H1 (cell line): ENCODE results near the gene VSIG10. TPM values are rescaled to one million over a fixed set of nuclear protein-coding genes. Genes with fewer than 3 reads are reported as not detected.
A peak's percentile ranks its signal among the peaks of the same experiment; 100 is the strongest.

ENCODE experiments used
- CTCF ChIA-PET: fragments of 300-600 bp; sonication (Branson Sonifier 250); formaldehyde crosslinking; loops from one replicate; lab custom pipeline; 2021; ENCODE audit not compliant: partially characterized antibody; lab: Charles Lee
- POLR2A ChIA-PET: fragments of 300-600 bp; sonication (Branson Sonifier 250); formaldehyde crosslinking; loops from one replicate; lab custom pipeline; 2021; ENCODE audit warnings: inconsistent platforms; ENCODE audit not compliant: partially characterized antibody; lab: Charles Lee
- DNase-seq, 2 experiments: peaks; one replicate each; pipeline versions ENCODE4 v3.0.0 to v3.0.0-alpha.2; 2010 to 2022; ENCODE audit warnings: low spot score in 2 of 2, low read depth in 1 of 2, mixed read lengths in 1 of 2
- FAIRE-seq: peaks from 2 replicates; lab custom pipeline; 2011; peaks lifted over from hg19 to GRCh38; lab: Jason Lieb, UNC
- H2AFZ ChIP-seq: 2 replicates; pipeline ENCODE4 v1.8.1; 2012; ENCODE audit warnings: low read length, inconsistent platforms
- H2AK5ac ChIP-seq: 2 replicates; pipeline ENCODE4 v1.6.1; 2013; ENCODE audit warnings: low read depth, low read length
- H2BK120ac ChIP-seq: replicated peaks from 2 replicates; pipeline ENCODE3; 2013; ENCODE audit warnings: low read depth, low read length, inconsistent platforms
- H2BK12ac ChIP-seq: 2 replicates; pipeline ENCODE4 v1.6.1; 2013; ENCODE audit warnings: low read depth, low read length
- H2BK15ac ChIP-seq: 2 replicates; pipeline ENCODE4 v1.6.1; 2013; ENCODE audit warnings: low read length
- H2BK20ac ChIP-seq: 2 replicates; pipeline ENCODE4 v1.6.1; 2013; ENCODE audit warnings: low read length
- H2BK5ac ChIP-seq: 2 replicates; pipeline ENCODE4 v1.6.1; 2013; ENCODE audit warnings: low read depth, low read length
- H3K14ac ChIP-seq: 2 replicates; pipeline ENCODE4 v1.6.1; 2013; ENCODE audit warnings: inconsistent platforms; ENCODE audit not compliant: insufficient read length
- H3K18ac ChIP-seq: 2 replicates; pipeline ENCODE4 v1.6.1; 2013; ENCODE audit warnings: low read length; ENCODE audit errors: extremely low read depth
- H3K23ac ChIP-seq: 2 replicates; pipeline ENCODE4 v1.6.1; 2013; ENCODE audit warnings: inconsistent platforms; ENCODE audit not compliant: insufficient read length
- H3K23me2 ChIP-seq: 2 replicates; pipeline ENCODE4 v1.6.1; 2013; ENCODE audit warnings: low read depth, low read length
- H3K27ac ChIP-seq: 2 replicates; pipeline ENCODE4 v1.6.1; 2011; ENCODE audit warnings: low read depth, low read length, inconsistent platforms
- H3K27me3 ChIP-seq, 4 experiments: replicated peaks in 1 of 4; 1 replicate in 1 of 4; 2 replicates in 3 of 4; pipeline versions ENCODE4 v1.6.1 to v1.8.1; 2011 to 2013; ENCODE audit warnings: low read length in 3 of 4, mild to moderate bottlenecking in 3 of 4, inconsistent platforms in 2 of 4, mixed read lengths in 2 of 4, moderate library complexity in 1 of 4; ENCODE audit not compliant: control insufficient read depth in 3 of 4, insufficient read depth in 3 of 4; ENCODE audit errors: extremely low read depth in 1 of 4
- H3K36me3 ChIP-seq, 4 experiments: 2 replicates each; pipeline versions ENCODE4 v1.6.1 to v1.8.1; 2011 to 2013; ENCODE audit warnings: mild to moderate bottlenecking in 4 of 4, low read length in 3 of 4, moderate library complexity in 2 of 4, control low read depth in 1 of 4, inconsistent platforms in 1 of 4; ENCODE audit not compliant: insufficient read depth in 4 of 4, control insufficient read depth in 2 of 4
- H3K4ac ChIP-seq: replicated peaks from 2 replicates; pipeline ENCODE3; 2013; ENCODE audit warnings: low read length, low read depth, mixed read lengths, inconsistent platforms; ENCODE audit not compliant: insufficient read length
- H3K4me1 ChIP-seq, 4 experiments: replicated peaks in 1 of 4; 1 replicate in 1 of 4; 2 replicates in 3 of 4; pipeline versions ENCODE4 v1.6.1 to v1.8.1; 2011 to 2013; ENCODE audit warnings: low read length in 3 of 4, inconsistent platforms in 2 of 4, mixed read lengths in 1 of 4; ENCODE audit not compliant: insufficient read depth in 4 of 4, control insufficient read depth in 3 of 4
- H3K4me2 ChIP-seq, 2 experiments: 2 replicates each; pipeline versions ENCODE4 v1.6.1 to v1.8.1; 2011 to 2013; ENCODE audit warnings: low read depth in 2 of 2, low read length in 2 of 2, control low read depth in 1 of 2, inconsistent platforms in 1 of 2, mild to moderate bottlenecking in 1 of 2; ENCODE audit not compliant: insufficient read depth in 1 of 2
- H3K4me3 ChIP-seq, 4 experiments: fragments of 200-600, 300-600 bp in 1 of 4; sonication (generic), shearing (Covaris generic), sonication (Bioruptor Twin) in 1 of 4; 2 replicates each; pipeline versions ENCODE4 v1.5.1 to v1.8.1; 2011 to 2016; ENCODE audit warnings: low read length in 4 of 4, low read depth in 3 of 4, control low read depth in 2 of 4, inconsistent platforms in 2 of 4, mild to moderate bottlenecking in 2 of 4, mixed read lengths in 1 of 4, moderate library complexity in 1 of 4; ENCODE audit not compliant: insufficient read depth in 2 of 4; ENCODE audit errors: extremely low read depth in 1 of 4
- H3K56ac ChIP-seq: replicated peaks from 2 replicates; pipeline ENCODE3; 2013; ENCODE audit warnings: low read depth, mild to moderate bottlenecking, mixed read lengths, low read length, inconsistent platforms; ENCODE audit not compliant: insufficient read length
- H3K79me1 ChIP-seq: 2 replicates; pipeline ENCODE4 v1.6.1; 2013; ENCODE audit warnings: low read depth, low read length, control low read depth
- H3K79me2 ChIP-seq, 2 experiments: 2 replicates each; pipeline versions ENCODE4 v1.6.1 to v1.8.1; 2012 to 2013; ENCODE audit warnings: low read length in 2 of 2, mild to moderate bottlenecking in 2 of 2, inconsistent platforms in 1 of 2; ENCODE audit not compliant: insufficient read depth in 2 of 2, control insufficient read depth in 1 of 2
- H3K9ac ChIP-seq, 4 experiments: replicated peaks in 1 of 4; 1 replicate in 1 of 4; 2 replicates in 3 of 4; pipeline versions ENCODE4 v1.6.1 to v1.8.1; 2011 to 2013; ENCODE audit warnings: low read depth in 3 of 4, low read length in 3 of 4, control low read depth in 2 of 4, mild to moderate bottlenecking in 2 of 4, moderate library complexity in 2 of 4, inconsistent platforms in 1 of 4; ENCODE audit errors: extremely low read depth in 1 of 4
- H3K9me3 ChIP-seq, 2 experiments: 2 replicates each; pipeline versions ENCODE4 v1.6.1 to v1.8.1; 2012 to 2013; ENCODE audit warnings: mild to moderate bottlenecking in 2 of 2, moderate library complexity in 2 of 2, control low read depth in 1 of 2, inconsistent platforms in 1 of 2, low read depth in 1 of 2, low read length in 1 of 2, mixed read lengths in 1 of 2; ENCODE audit not compliant: insufficient read depth in 2 of 2
- H4K20me1 ChIP-seq, 2 experiments: replicated peaks in 1 of 2; 2 replicates each; pipeline versions ENCODE3 to v1.8.1; 2011 to 2013; ENCODE audit warnings: inconsistent platforms in 2 of 2, low read length in 2 of 2, mild to moderate bottlenecking in 1 of 2; ENCODE audit not compliant: insufficient read depth in 2 of 2, control insufficient read depth in 1 of 2
- H4K5ac ChIP-seq: 2 replicates; pipeline ENCODE4 v1.6.1; 2013; ENCODE audit warnings: low read length, low read depth, mixed read lengths, inconsistent platforms; ENCODE audit not compliant: insufficient read length
- H4K8ac ChIP-seq: 2 replicates; pipeline ENCODE4 v1.8.0; 2013; ENCODE audit warnings: mild to moderate bottlenecking, moderate library complexity, low read length, inconsistent platforms; ENCODE audit not compliant: insufficient read depth; ENCODE audit errors: extremely low read depth
- H4K91ac ChIP-seq: replicated peaks from 2 replicates; pipeline ENCODE3; 2013; ENCODE audit warnings: low read length, mixed read lengths, inconsistent platforms; ENCODE audit not compliant: insufficient read length
- CTCF ChIP-seq, 3 experiments: IDR thresholded peaks; 1 replicate in 2 of 3; 2 replicates in 1 of 3; pipeline versions ENCODE4 v1.5.1 to v1.6.1; 2011; ENCODE audit warnings: low read length in 3 of 3, mild to moderate bottlenecking in 3 of 3, inconsistent platforms in 2 of 3, low read depth in 1 of 3, moderate library complexity in 1 of 3; ENCODE audit not compliant: insufficient read depth in 1 of 3; ENCODE audit errors: control extremely low read depth in 1 of 3
- HDAC2 ChIP-seq, 2 experiments: fragments of 300-600 bp in 1 of 2; sonication (generic) in 1 of 2; IDR thresholded peaks; 2 replicates each; pipeline ENCODE4 v1.6.1; 2011 to 2012; ENCODE audit warnings: low read depth in 2 of 2, low read length in 2 of 2, mild to moderate bottlenecking in 2 of 2, moderate library complexity in 2 of 2, borderline replicate concordance in 1 of 2, inconsistent platforms in 1 of 2
- JUN ChIP-seq: IDR thresholded peaks from 2 replicates; pipeline ENCODE4 v1.6.1; 2011; ENCODE audit warnings: low read depth, mild to moderate bottlenecking, improper control_type of control experiment, low read length
- KDM4A ChIP-seq: IDR thresholded peaks from one replicate; pipeline ENCODE4 v1.7.1; 2012; ENCODE audit warnings: low read depth, mild to moderate bottlenecking, moderate library complexity, low read length, inconsistent platforms; ENCODE audit not compliant: severe bottlenecking
- RAD21 ChIP-seq, 2 experiments: IDR thresholded peaks in 1 of 2; conservative IDR thresholded peaks in 1 of 2; 2 replicates each; pipeline ENCODE4 v1.6.1; 2011; ENCODE audit warnings: low read depth in 2 of 2, low read length in 2 of 2, improper control_type of control experiment in 1 of 2, inconsistent platforms in 1 of 2, mild to moderate bottlenecking in 1 of 2, moderate library complexity in 1 of 2
- WGBS, 2 experiments: shearing (Covaris generic) in 1 of 2; methylation state at CpG; one replicate each; pipeline versions ENCODE4 v1.1.6 to v1.1.7; 2013 to 2015; ENCODE audit warnings: low lambda C conversion rate in 2 of 2, mixed read lengths in 2 of 2, inconsistent platforms in 1 of 2, low coverage in 1 of 2, missing lambda C conversion rate in 1 of 2; ENCODE audit not compliant: insufficient replicate concordance in 2 of 2, insufficient coverage in 1 of 2, insufficient read length in 1 of 2; ENCODE audit errors: extremely low coverage in 1 of 2, missing lambda C conversion rate in 1 of 2; 5-methylcytosine and 5-hydroxymethylcytosine counted together
- polyA plus RNA-seq, 7 experiments: library from polyadenylated mRNA; depleted of rRNA in 3 of 7; stranded (reverse) in 5 of 7; unstranded in 2 of 7; fragments of >200 nt in 5 of 7; fragments of 200-250 nt in 2 of 7; gene quantifications; 1 replicate in 5 of 7; 2 replicates in 1 of 7; 4 replicates in 1 of 7; pipeline versions ENCODE4 v1.2.1 to v1.2.3, GENCODE V29; 2011 to 2013; ENCODE audit warnings: missing spikeins in 2 of 7, mixed read lengths in 2 of 7
- total RNA-seq: library from RNA; stranded (reverse); fragmentation: NEBNext Ultra II Directional; extraction: Animal tissue kit (Norgen Biotek cat#: 25700); gene quantifications from 2 replicates; pipeline ENCODE4 v1.2.1, GENCODE V29; 2021

VSIG10 gene
- total and polyA plus RNA-seq, 2 of the 8 experiments (the other 6 are each of a cell fraction or from before 2014, with no cell fraction given) = 34.4 to 93.6 TPM

GRCh38 chr12:118064608-118065007, 39.2 kb downstream of the VSIG10 start:
- CTCF ChIA-PET = interaction anchor here (0.5 to 5.5 kb wide), 28 partner anchors 8 to 449 kb away, joined by 3 to 49 read pairs (median 4); partner anchors contain the start of gene SUDS3
- Histone ChIP-seq H3K56ac (no peak overlapping the region), H4K5ac (no peak overlapping the region), H3K36me3 (peaks cover 5 to 33% (median 14%) of the 10 kb centered on the region in 4 experiments; a peak in 7 of 8 replicates), H4K20me1 (no peaks in the 10 kb centered on the region), H4K91ac (no peak overlapping the region), H2BK15ac (no peak overlapping the region), H3K27ac (no peak overlapping the region), H3K4me2 (no peak overlapping the region), H3K23ac (no peak overlapping the region), H2BK5ac (no peak overlapping the region), H3K79me1 (peaks cover 4% of the 10 kb centered on the region; the same call in 1 of the 2 replicates), H3K4ac (no peak overlapping the region), H3K27me3 (no peaks in the 10 kb centered on the region), H2BK120ac (no peak overlapping the region), H2BK12ac (no peak overlapping the region), H2BK20ac (no peak overlapping the region), H3K23me2 (peaks cover 7% of the 10 kb centered on the region; the same call in 1 of the 2 replicates), H2AFZ (no peak overlapping the region), H4K8ac (no peak overlapping the region), H3K9me3 (no peaks in the 10 kb centered on the region), H3K79me2 (peaks cover 0 to 15% of the 10 kb centered on the region in 2 experiments; a peak in 2 of 4 replicates), H2AK5ac (no peak overlapping the region), H3K18ac (no peak overlapping the region), H3K14ac (no peak overlapping the region), H3K4me1 (peaks cover 3 to 10% (median 7%) of the 10 kb centered on the region in 4 experiments; a peak in 6 of 7 replicates), H3K4me3 (no peak overlapping the region), H3K9ac (no peak overlapping the region)
- FAIRE-seq (peak; percentile 42), DNase-seq (no peak)
- 60% methylated on average over 2 of the region's 2 CpGs; no CpG with 5 or more reads in 1 of the 2 experiments for WGBS, 2 experiments
- POLR2A ChIA-PET = interaction anchor here (0.7 to 12.8 kb wide), 13 partner anchors 9 to 1785 kb away, joined by 3 to 106 read pairs (median 8); partner anchors contain the start of gene VSIG10
- TF ChIP-seq HDAC2 (IDR thresholded peaks at IDR 0.05; ENCODE audit: borderline replicate concordance in 1 of 2, low read depth in 2 of 2, low read length in 2 of 2) = 0 out of 4 replicates have a peak, but pooled peaks of 1 of the 2 experiments have one; percentile 22
- TF ChIP-seq CTCF (IDR thresholded peaks at IDR 0.05; ENCODE audit: control extremely low read depth in 1 of 3, insufficient read depth in 1 of 3, low read depth in 1 of 3, low read length in 3 of 3) = peak; percentile 25 to 61 (median 47)
- no peak for TF ChIP-seq JUN
- TF ChIP-seq RAD21 (IDR thresholded peaks at IDR 0.05 in 1 of 2, conservative IDR thresholded peaks at IDR 0.05 in 1 of 2; ENCODE audit: low read depth in 2 of 2, low read length in 2 of 2) = peak in 1 of 2 experiments; percentile 40; a peak in 3 of 4 replicates
- TF ChIP-seq KDM4A = no peak
